ENCODE data around the gene TADA2B.

DNA sequence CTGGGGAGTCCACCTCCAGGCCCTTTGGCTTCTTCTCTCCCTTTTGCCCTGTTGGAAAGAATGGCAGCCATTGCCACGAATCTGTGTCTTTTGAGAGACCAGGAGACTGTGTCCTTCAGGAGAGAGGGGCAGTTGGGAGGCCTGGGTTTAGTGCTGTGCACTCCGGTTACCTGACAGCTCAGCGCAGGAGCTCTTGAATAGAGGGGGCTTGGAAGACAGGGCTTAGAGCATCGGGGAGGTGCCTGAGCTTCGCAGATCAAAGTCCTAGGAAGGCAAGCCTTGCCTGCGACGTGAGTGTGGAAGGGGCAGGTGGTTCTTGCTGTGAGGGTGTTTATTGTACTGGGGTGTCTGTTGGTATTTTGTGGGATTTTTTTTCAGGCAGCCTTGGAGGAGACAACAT is 41.9 kb upstream of the TADA2B start:
- TF ChIP-seq, protein P1, sequence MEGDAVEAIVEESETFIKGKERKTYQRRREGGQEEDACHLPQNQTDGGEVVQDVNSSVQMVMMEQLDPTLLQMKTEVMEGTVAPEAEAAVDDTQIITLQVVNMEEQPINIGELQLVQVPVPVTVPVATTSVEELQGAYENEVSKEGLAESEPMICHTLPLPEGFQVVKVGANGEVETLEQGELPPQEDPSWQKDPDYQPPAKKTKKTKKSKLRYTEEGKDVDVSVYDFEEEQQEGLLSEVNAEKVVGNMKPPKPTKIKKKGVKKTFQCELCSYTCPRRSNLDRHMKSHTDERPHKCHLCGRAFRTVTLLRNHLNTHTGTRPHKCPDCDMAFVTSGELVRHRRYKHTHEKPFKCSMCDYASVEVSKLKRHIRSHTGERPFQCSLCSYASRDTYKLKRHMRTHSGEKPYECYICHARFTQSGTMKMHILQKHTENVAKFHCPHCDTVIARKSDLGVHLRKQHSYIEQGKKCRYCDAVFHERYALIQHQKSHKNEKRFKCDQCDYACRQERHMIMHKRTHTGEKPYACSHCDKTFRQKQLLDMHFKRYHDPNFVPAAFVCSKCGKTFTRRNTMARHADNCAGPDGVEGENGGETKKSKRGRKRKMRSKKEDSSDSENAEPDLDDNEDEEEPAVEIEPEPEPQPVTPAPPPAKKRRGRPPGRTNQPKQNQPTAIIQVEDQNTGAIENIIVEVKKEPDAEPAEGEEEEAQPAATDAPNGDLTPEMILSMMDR (IDR thresholded peaks at IDR 0.05), result no peak
- TF ChIP-seq POLR2A (IDR thresholded peaks at IDR 0.05) (no peak), POLR2AphosphoS5 (IDR thresholded peaks at IDR 0.05) (no peak)
